Hair follicle dermal papilla cell (primary cell): Measurements from ENCODE around the gene RHOC. TPM values are rescaled to one million over a fixed set of nuclear protein-coding genes. Genes with fewer than 3 reads are reported as not detected.

Source experiments
- total RNA-seq: library from RNA; depleted of rRNA; stranded (reverse); fragments of >200 nt; gene quantifications from 2 replicates; pipeline ENCODE4 v1.2.3, GENCODE V29; 2012

The RHOC gene
- total RNA-seq: 261 and 329 TPM in 2 replicates

DNA sequence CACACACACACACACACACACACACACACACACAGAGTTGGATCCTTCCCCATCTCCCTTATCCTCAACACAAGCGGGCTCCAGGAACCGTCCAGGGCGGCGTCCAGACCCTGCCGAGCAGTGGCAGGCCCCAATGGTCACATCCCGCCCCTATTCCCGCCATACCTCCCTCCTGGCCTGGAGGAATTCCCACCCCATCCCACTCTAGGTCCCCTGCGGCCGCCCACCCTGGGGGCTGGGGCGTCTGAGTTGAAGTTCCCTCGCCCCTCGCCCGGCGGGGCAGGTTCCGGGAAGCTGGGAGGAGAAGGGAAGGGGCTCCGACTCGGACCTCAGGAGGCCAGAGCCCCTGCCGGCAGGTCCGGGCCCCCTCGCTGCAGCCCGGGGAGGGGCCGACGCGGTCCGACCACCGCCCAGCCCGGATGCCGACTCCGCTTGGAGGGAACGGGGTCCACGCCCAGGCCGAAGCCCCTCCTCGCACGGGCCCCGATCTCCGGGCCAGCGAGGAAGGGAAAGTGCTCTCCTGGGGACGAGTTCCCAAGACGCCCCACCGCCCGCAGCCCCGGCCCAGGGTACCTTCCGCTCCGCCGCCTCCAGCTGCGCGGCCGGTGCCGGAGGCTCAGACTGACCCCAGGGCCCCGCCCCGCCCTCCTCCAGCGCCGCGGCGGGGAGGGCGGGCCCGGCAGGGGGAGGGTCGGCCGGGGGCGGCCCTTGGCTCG is at the start of gene RHOC:
TSS of gene RHOC (minus strand) at position 623 of the 716 bp plus-strand sequence. CDS start 3,328 bp downstream, outside the sequence.

GRCh38 chr1:112715264-112716053 is 8.5 kb upstream of the RHOC start, which contains the start of gene PPM1J:
Gene PPM1J, minus strand, starts transcription at chr1:112715332. Its CDS starts 31 bp downstream, at chr1:112715301.

DNA sequence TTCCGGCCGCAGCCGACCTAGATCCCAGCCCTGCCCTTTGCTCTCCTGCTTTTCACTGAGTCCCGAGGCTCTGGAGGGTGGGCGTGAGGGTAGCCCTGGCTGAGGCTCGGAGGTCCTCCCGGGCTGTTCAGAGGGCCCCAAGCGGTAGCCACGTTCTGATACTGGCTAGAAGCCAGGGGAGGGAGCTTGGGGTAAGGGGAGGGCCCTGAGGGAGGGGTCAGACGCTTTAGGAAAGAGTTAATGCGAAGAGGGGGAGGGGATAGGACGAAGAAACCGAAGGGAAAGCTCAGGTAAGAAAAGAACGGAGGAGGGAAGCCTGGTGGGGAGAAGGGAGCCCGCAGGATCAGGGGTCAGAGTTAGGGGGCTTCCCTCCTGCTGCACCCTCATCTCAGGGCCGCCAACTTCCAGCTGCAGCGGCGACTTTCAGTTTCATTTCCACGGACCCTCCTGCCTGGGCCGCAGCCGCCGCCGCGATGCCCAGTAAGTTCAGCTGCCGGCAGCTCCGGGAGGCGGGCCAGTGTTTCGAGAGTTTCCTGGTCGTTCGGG is 32.4 kb downstream of the RHOC start, which contains the start of gene MOV10:
TSS of gene MOV10 (plus strand) at position 220 of the 546 bp plus-strand sequence. CDS start at position 474, 254 bp downstream.

Other genes with a start within 250 kb of the RHOC start
- 5.8 and 9.5 TPM in 2 replicates for gene WNT2B, start 198.2 kb downstream of the RHOC start, total RNA-seq
- gene ST7L, start 88.0 kb downstream of the RHOC start, total RNA-seq: 16.8 and 22.6 TPM in 2 replicates
- 190 and 213 TPM in 2 replicates for gene CAPZA1, start 87.3 kb downstream of the RHOC start, total RNA-seq
- gene MOV10, start 32.5 kb downstream of the RHOC start, total RNA-seq: 52.6 and 61.0 TPM in 2 replicates
- gene PPM1J, start 8.2 kb upstream of the RHOC start, total RNA-seq: 1.3 and 1.6 TPM in 2 replicates
- 58.7 and 64.3 TPM in 2 replicates for gene SLC16A1, start 249.1 kb upstream of the RHOC start, total RNA-seq